HG02852 (cell line): Measurements from ENCODE around the gene TMPRSS2.
A peak's percentile ranks its signal among the peaks of the same experiment; 100 is the strongest.

Experiments used
- ATAC-seq: cut with Tn5 transposase; IDR thresholded peaks from one replicate; pipeline ENCODE4 v1.9.1; 2021; ENCODE audit warnings: mild to moderate bottlenecking, moderate library complexity; ENCODE audit not compliant: unreplicated experiment

TMPRSS2 gene

DNA sequence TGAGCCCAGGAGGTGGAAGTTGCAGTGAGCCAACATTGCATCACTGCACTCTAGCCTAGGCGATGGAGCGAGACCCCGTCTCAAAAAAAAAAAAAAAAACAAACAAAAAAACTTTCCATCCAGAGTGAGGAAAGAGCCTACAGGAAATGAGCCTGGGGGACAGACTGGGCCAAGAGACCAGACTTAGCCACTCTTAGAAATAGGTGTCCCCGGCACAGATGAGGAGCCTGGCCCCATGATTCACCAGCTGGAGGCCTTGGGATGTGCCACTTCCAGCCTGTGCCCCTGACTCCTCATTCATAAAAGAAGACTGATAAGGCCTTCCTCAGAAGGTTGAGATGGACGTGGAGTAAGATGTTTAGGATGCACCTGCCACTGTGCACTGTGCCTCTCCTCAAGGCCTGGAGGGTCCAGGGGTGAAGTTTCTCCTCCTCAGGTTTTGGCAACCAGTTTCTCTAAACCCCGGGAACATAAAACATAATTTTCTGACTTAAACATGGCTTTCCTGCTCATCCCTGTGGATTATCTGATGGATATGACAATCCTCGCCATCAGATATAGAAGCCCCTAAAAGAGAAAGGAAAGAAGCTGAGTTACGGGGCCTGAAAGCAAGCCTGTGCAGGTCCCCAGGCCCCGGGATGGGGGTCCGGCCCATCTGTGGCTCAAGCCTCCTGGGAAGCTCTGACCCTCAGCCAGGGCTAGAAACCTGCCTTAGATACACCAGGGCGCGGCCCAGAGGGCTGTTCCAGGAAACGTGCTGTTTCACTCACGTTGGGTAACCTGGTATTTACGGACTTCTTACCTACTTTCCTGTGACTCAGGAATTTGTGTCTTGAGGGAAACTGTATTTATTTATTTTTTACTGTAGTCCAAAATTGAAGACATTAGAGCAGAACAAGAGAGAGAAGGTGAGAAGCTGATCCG is 55.9 kb downstream of the TMPRSS2 start:
- no peak for ATAC-seq

- no peak for ATAC-seq
Observed at GRCh38 chr21:41449613-41450012, 58.3 kb downstream of the TMPRSS2 start.

DNA sequence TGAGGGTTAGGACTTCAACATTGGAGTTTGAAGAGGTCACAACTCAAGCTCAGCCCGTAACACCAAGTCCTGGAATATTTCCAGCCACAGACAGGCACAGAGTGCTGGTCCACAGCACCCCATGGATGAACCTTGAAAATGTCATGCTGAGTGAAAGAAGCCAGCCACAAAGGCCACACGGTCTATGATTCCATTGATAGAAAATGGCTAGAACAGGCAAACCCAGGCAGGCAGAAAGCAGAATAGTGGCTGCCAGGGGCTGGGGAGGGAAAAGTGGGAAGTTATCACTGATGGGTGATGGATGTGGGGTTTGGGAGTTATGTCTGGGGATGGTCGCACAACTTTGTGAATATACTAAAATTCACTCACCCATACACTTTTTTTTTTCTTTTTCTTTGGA is 60.6 kb downstream of the TMPRSS2 start:
- no peak for ATAC-seq

DNA sequence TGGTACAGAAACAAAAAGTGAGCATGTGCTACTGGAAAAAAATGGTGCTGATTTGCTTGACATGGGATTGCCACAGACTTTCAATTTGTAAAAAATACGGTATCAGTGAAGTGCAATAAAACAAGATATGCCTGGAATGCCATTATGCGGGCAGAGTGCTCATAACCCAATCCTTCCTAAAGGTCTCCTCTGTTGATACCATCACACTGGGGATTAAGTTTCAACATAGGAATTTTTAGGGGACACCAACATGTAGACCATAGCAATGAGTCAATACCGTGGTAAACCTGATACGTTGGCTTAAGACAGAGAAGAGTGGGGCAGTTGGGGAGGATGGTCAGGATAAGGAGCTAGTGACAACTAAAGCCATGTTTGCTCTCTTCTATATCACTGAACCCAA is 61.4 kb downstream of the TMPRSS2 start:
- ATAC-seq, result no peak

GRCh38 chr21:41445465-41445862 is 62.5 kb downstream of the TMPRSS2 start:
- ATAC-seq, result no peak

- ATAC-seq, result no peak
Observed at GRCh38 chr21:41444703-41445464, 63.1 kb downstream of the TMPRSS2 start.

DNA sequence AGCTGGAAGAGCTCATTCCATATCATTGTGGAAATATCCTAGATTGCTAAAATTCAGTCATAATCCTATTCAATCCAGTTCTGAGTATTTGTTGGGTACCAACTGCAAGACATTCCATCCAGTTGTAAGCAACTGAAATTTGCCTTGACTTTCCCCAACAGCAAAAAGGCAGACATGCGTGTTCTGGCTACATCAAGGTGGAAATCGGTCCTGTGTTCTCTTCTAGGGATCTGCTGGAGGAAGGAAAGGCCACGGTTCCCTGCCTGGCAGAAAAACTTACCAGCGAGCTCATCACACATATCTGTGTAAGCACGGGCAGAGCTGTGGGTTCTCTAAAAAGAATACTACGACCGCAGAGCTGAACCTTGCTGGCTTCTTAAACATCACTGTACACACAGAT is 64.4 kb downstream of the TMPRSS2 start:
- ATAC-seq, result no peak

- no peak for ATAC-seq
Observed at GRCh38 chr21:41442481-41443186, 65.3 kb downstream of the TMPRSS2 start.

DNA sequence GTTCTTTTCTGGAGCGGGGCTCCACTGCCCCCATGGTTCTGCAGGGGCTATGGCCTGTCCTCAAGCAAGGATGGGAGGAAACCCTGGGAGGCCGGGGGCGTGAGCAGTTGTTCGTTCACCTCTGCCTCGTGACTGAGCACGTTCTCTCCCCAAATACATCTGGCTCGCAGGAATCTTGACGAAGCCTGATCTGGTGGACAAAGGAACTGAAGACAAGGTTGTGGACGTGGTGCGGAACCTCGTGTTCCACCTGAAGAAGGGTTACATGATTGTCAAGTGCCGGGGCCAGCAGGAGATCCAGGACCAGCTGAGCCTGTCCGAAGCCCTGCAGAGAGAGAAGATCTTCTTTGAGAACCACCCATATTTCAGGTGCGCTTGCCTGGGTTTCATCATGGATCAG is 66.4 kb downstream of the TMPRSS2 start:
- ATAC-seq, result no peak

GRCh38 chr21:41439248-41439647 is 68.7 kb downstream of the TMPRSS2 start:
- ATAC-seq, result no peak

- ATAC-seq, result no peak
Observed at GRCh38 chr21:41438425-41439113, 69.4 kb downstream of the TMPRSS2 start.

DNA sequence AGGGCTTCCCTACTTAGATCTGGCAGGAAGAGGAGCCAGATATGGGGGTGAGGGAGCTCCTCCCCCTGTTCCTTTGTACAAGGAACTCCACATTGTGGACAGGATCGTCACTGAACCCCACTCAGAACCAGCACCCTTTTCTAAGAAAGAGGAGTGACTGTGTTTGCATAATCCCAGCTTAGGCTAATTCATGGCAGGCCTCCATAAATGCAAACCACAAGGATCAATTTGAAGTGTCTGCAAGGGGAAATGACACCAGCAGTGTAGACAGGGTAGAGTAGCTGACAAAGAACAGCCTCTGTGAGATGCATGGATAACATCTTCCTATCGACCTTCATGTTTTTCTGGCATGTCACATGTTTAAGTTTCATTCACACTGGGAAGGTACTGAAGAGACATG is 70.2 kb downstream of the TMPRSS2 start:
- ATAC-seq, result no peak

DNA sequence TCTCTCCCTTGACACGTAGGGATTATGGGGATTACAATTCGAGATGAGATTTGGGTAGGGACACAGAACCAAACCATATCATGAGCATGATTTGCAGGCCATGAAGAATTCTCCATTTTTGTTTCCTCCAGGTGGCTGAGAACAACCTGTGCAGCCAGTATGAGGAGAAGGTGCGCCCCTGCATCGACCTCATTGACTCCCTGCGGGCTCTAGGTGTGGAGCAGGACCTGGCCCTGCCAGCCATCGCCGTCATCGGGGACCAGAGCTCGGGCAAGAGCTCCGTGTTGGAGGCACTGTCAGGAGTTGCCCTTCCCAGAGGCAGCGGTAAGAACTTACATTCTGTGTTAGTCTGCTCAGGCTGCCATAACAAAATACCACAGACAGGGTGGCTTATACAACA is 72.3 kb downstream of the TMPRSS2 start:
- ATAC-seq, result no peak

DNA sequence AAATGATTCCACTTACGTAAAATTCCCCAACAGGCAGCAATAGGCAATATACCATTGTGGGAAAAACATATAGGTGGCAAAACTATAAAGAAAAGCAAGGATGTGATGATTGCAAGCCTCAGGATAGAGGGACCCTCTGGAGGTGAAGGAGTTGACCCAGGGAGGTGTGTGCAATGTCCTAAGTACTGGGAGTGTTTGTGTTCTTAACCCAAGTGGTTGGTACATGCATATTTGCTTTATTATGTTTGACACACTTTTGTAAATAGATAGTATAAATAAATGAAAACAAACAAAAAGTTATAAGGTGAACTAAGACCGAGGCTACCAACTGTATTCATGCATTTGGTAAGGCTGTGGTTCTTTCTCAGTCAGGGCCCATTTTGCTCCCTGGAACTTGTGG is 74.4 kb downstream of the TMPRSS2 start:
- no peak for ATAC-seq

DNA sequence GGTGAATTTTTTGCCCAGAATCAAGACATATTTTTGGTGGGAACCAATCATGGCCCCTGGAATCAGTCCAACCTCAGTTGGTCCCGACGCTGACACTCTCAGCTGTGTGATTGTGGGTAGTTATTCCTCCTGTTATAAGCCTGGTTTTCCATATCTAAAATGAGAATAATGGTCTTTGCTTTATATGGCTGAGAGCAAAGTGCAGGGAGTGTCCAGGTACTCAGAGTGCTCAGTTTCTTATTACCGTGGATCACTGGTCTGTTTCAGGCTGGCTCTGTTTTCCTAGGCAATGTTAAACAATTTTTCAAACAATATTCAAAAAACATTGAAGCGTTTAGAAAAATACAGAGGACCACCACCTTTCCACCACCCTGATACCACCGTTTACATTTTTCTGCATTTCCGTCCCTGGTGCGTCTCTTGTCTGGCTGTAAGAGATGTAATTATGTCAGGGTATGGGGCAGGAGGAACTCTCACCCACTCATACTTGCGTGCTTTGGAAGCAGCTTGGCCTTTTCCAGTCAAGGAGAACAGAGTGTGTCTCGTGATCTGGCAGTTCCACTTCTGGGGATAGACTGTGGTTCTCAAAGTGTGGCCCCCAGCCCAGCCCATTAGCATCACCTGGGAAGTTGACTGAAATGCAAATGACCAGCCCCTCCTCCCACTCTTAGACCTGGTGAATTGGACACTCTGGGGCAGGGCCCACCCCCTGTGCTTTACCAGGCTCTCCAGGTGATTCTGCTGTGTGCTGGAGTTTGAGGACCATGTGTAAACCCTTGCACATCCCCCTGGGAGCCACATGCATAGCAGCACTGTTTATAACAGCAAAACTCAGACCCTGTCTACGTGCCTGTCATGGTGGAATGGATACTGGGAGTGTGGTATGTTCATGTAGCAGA is 75.1 kb downstream of the TMPRSS2 start:
- ATAC-seq, result no peak

- ATAC-seq, result peak; percentile 90
Observed at GRCh38 chr21:41431788-41432548, 76.0 kb downstream of the TMPRSS2 start.

DNA sequence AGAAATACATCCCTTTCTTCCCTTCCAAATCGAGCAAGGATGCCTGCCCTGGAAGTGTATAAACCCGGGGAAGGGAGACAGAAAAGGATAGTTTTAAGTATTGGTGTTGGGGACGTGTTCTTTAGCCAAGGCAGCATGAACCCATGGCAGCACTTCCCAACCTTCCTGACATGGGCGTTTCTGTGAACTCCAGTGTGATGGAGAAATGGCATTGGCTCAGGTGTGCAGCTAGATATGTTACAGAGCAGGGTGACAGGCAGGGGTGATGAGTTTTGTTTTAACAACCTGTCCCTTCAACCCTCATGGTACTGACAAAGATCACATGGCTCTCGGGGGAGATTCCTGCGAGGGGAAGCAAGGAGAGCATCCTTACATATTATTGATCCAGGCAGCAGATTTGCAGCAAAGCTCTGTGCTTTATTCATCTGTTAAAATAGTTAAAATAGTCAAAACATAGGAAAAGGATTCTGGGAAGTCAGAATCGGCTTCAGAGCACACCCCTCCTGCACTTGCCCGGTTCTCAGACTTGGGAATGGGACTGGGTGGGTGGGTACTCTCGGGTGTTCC is 78.0 kb downstream of the TMPRSS2 start:
- no peak for ATAC-seq

GRCh38 chr21:41429305-41429704 is 78.7 kb downstream of the TMPRSS2 start:
- ATAC-seq, result no peak

DNA sequence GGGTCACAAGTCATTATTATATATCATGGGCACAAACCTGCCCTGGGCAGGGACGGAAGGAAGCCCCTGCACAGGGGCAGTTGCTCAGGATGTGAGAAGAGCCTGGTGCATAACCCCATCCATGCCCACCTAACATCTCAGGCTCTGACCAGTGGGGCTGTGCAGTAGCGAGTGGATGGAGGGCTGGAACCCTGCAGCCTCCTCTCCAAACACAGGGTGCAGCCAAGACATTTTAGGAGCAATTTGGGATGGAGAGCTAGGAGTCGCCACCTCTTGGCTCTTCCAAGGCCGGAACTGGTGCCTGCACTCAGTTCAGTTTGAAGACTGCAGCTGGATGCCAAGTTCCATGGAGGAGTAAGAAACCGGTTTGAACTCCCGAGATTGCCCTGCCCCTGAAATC is 79.1 kb downstream of the TMPRSS2 start:
- ATAC-seq, result no peak
